Measurements from ENCODE around the gene HSD17B3.

DNA sequence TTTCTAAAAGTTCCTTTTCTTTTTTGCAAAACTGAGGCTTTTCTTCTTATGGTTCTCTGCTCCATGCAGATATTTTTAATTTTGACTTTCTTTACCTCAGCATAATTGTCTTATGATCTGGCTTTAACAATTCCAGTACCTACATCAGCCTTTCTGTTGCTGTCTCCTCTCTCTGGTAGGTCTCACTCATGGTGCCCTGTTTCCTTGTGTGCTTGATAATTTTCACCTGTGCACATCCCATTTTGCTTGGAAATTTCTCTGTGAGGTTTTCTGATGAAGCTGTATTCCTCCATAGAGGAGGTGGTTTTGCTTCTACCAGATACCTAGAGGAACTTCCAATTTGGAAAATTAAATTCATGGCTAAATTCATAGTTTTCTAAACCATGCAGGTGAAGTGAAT is 2.3 kb upstream of the HSD17B3 start:
- TF ChIP-seq, protein P1, sequence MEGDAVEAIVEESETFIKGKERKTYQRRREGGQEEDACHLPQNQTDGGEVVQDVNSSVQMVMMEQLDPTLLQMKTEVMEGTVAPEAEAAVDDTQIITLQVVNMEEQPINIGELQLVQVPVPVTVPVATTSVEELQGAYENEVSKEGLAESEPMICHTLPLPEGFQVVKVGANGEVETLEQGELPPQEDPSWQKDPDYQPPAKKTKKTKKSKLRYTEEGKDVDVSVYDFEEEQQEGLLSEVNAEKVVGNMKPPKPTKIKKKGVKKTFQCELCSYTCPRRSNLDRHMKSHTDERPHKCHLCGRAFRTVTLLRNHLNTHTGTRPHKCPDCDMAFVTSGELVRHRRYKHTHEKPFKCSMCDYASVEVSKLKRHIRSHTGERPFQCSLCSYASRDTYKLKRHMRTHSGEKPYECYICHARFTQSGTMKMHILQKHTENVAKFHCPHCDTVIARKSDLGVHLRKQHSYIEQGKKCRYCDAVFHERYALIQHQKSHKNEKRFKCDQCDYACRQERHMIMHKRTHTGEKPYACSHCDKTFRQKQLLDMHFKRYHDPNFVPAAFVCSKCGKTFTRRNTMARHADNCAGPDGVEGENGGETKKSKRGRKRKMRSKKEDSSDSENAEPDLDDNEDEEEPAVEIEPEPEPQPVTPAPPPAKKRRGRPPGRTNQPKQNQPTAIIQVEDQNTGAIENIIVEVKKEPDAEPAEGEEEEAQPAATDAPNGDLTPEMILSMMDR (IDR thresholded peaks at IDR 0.05): no peak
- TF ChIP-seq POLR2A (IDR thresholded peaks at IDR 0.05): no peak

Data from heart left ventricle (tissue), 13 donors.